OCI-LY7 (cell line): Measurements from ENCODE around the gene CSNK2A1. TPM values are rescaled to one million over a fixed set of nuclear protein-coding genes. Genes with fewer than 3 reads are reported as not detected.

Experiments used
- BruUV-seq: library from RNA; stranded (reverse); fragments of 400-500 nt; replicated peaks from 2 replicates; lab custom pipeline; 2021; lab: Mats Ljungman, UMichigan
- CTCF ChIA-PET: fragments of 300-600 bp; sonication (Branson Sonifier 250); formaldehyde crosslinking; loops from one replicate; lab custom pipeline; 2022; ENCODE audit warnings: antibody characterized with exemption; ENCODE audit not compliant: unreplicated experiment; lab: Charles Lee
- POLR2A ChIA-PET: fragments of 300-600 bp; sonication (Branson Sonifier 250); formaldehyde crosslinking; loops from one replicate; lab custom pipeline; 2022; ENCODE audit warnings: antibody characterized with exemption; lab: Charles Lee
- DNase-seq: peaks from one replicate; pipeline ENCODE4 v3.0.0-alpha.2; 2015; ENCODE audit warnings: low spot score
- H2AFZ ChIP-seq: fragments of 200-600 bp; sonication (generic), shearing (Covaris generic); 2 replicates; pipeline ENCODE4 v1.6.1; 2014; ENCODE audit warnings: mild to moderate bottlenecking, antibody characterized with exemption, low read length, moderate library complexity
- H3K27ac ChIP-seq: fragments of 200-600 bp; sonication (generic); 2 replicates; pipeline ENCODE4 v1.5.1; 2014; ENCODE audit warnings: mixed run types, low read depth, mild to moderate bottlenecking, moderate library complexity, low read length, inconsistent platforms; ENCODE audit not compliant: poor library complexity, severe bottlenecking
- H3K36me3 ChIP-seq: fragments of 200-600 bp; sonication (generic); 2 replicates; pipeline ENCODE4 v1.6.1; 2014; ENCODE audit warnings: mild to moderate bottlenecking, antibody characterized with exemption, low read length, moderate library complexity, mixed read lengths; ENCODE audit not compliant: insufficient read depth
- H3K4me1 ChIP-seq: fragments of 200-600 bp; sonication (generic); 2 replicates; pipeline ENCODE4 v1.5.1; 2014; ENCODE audit warnings: mild to moderate bottlenecking, low read length; ENCODE audit not compliant: insufficient read depth, poor library complexity, severe bottlenecking
- H3K4me2 ChIP-seq: fragments of 200-600 bp; sonication (generic); 2 replicates; pipeline ENCODE4 v1.6.1; 2014; ENCODE audit warnings: mild to moderate bottlenecking, low read length
- H3K4me3 ChIP-seq: fragments of 200-600 bp; sonication (generic); 2 replicates; pipeline ENCODE4 v1.5.1; 2014; ENCODE audit warnings: mild to moderate bottlenecking, low read depth, low read length; ENCODE audit not compliant: poor library complexity, severe bottlenecking
- H3K79me2 ChIP-seq: fragments of 200-600 bp; sonication (generic); 2 replicates; pipeline ENCODE4 v1.6.1; 2016; ENCODE audit warnings: low read depth, mild to moderate bottlenecking, low read length, moderate library complexity, mixed read lengths; ENCODE audit not compliant: insufficient read depth
- H3K9me2 ChIP-seq: fragments of 200-600 bp; sonication (generic); 2 replicates; pipeline ENCODE4 v1.6.1; 2016; ENCODE audit warnings: mild to moderate bottlenecking, low read length, mixed read lengths; ENCODE audit not compliant: insufficient read depth
- H3K9me3 ChIP-seq: fragments of 200-600 bp; sonication (generic); 2 replicates; pipeline ENCODE4 v1.6.1; 2014; ENCODE audit warnings: mild to moderate bottlenecking, mixed run types, low read length, mixed read lengths
- H4K20me1 ChIP-seq: fragments of 200-600 bp; sonication (generic); 2 replicates; pipeline ENCODE4 v1.6.1; 2014; ENCODE audit warnings: mild to moderate bottlenecking, antibody characterized with exemption, low read length, moderate library complexity, mixed read lengths; ENCODE audit not compliant: insufficient read depth
- EZH2phosphoT487 ChIP-seq: fragments of 200-600 bp; sonication (generic); IDR thresholded peaks from 2 replicates; pipeline ENCODE4 v1.6.1; 2018; ENCODE audit warnings: low read depth, borderline replicate concordance, mild to moderate bottlenecking, mixed run types, antibody characterized with exemption, low read length, moderate library complexity, mixed read lengths
- intact Hi-C: fragments of 100-400 bp; cut with micrococcal nuclease; formaldehyde crosslinking; loops from one replicate; pipeline ENCODE4 v1.10.0; 2022; ENCODE audit not compliant: unreplicated experiment
- total RNA-seq, 2 experiments: library from RNA; depleted of rRNA in 1 of 2; stranded (reverse); fragments of >200 nt in 1 of 2; shearing (Covaris generic) in 1 of 2; gene quantifications; 2 replicates each; pipeline ENCODE4 v1.2.3, GENCODE V29; 2014 to 2022
- TF ChIP-seq, protein P1 (sequence below): fragments of 200-600 bp; sonication (generic); conservative IDR thresholded peaks from 2 replicates; pipeline ENCODE4 v1.5.1; 2014; ENCODE audit warnings: mild to moderate bottlenecking, antibody characterized with exemption, low read length, moderate library complexity, mixed read lengths

Gene CSNK2A1
- total RNA-seq, 2 experiments from 2014 or later: 90.8 to 164 TPM

DNA sequence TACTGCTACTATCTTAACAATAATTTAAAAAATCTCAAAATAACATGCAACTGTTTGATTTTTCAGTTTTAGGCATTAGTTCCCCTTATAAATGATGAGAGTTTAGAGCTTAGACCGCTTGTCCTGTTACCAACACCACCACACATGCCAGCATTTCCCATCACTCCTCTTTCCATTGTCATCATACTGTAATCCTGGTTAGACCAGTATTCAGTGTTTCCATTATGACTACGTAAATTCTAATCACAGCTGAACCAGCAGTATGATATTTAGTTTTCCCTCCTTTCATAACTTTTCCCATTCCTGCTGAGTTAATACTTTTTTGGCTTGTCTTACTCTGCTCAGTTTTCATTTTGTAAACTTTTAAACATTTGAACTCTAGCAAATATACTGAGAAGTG is 69.0 kb downstream of the CSNK2A1 start:
- no peak for DNase-seq
- ChIA-PET CTCF (no interaction called here), POLR2A (no interaction called here)
- Histone ChIP-seq H3K4me2 (no peak overlapping the region), H3K27ac (no peak overlapping the region), H2AFZ (no peak overlapping the region), H3K9me2 (no peaks in the 10 kb centered on the region), H3K4me3 (no peak overlapping the region), H4K20me1 (no peaks in the 10 kb centered on the region), H3K36me3 (peaks cover 53% of the 10 kb centered on the region), H3K9me3 (no peaks in the 10 kb centered on the region; the same call in 1 of the 2 replicates), H3K4me1 (no peaks in the 10 kb centered on the region), H3K79me2 (no peaks in the 10 kb centered on the region)
- TF ChIP-seq EZH2phosphoT487: no peak
- TF ChIP-seq, protein P1, sequence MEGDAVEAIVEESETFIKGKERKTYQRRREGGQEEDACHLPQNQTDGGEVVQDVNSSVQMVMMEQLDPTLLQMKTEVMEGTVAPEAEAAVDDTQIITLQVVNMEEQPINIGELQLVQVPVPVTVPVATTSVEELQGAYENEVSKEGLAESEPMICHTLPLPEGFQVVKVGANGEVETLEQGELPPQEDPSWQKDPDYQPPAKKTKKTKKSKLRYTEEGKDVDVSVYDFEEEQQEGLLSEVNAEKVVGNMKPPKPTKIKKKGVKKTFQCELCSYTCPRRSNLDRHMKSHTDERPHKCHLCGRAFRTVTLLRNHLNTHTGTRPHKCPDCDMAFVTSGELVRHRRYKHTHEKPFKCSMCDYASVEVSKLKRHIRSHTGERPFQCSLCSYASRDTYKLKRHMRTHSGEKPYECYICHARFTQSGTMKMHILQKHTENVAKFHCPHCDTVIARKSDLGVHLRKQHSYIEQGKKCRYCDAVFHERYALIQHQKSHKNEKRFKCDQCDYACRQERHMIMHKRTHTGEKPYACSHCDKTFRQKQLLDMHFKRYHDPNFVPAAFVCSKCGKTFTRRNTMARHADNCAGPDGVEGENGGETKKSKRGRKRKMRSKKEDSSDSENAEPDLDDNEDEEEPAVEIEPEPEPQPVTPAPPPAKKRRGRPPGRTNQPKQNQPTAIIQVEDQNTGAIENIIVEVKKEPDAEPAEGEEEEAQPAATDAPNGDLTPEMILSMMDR: no peak
- no TSS peak for BruUV-seq
- intact Hi-C loops: no loop called here

DNA sequence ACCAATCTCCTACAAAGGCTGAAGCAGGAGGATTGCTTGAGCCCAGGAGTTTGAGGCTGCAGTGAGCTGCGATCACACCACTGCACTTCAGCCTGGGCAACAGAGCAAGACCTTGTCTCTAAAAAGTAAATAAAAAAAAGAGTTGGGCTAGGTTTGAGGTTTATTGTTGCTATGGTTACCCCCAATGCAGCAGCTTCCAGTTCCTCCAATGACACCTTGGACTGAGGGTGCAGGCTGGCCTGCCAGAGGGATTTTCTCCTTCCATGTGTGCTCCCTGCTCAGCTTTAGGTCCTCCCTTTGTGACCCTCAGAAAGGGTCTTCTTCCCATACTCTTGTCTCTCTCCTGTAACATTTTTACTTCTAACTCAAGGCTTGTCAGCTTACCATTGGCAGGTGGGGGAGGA is 70.7 kb downstream of the CSNK2A1 start:
- no peak for DNase-seq
- peaks cover 38% of the 10 kb centered on the region for H3K36me3 ChIP-seq
- H2AFZ ChIP-seq: no peak overlapping the region
- BruUV-seq: no TSS peak
- no peaks in the 10 kb centered on the region for H3K79me2 ChIP-seq
- CTCF ChIA-PET: no interaction called here
- no peak overlapping the region for H3K4me2 ChIP-seq
- no peak overlapping the region for H3K27ac ChIP-seq
- no peak overlapping the region for H3K4me3 ChIP-seq
- TF ChIP-seq, protein P1: no peak
- TF ChIP-seq EZH2phosphoT487: no peak
- H3K9me3 ChIP-seq: peaks cover 6% of the 10 kb centered on the region
- no peaks in the 10 kb centered on the region for H3K4me1 ChIP-seq
- POLR2A ChIA-PET: interaction anchor here (0.6 kb wide), 1 partner anchor 15 kb away, joined by 3 read pairs; no protein-coding TSS in a partner anchor
- no peaks in the 10 kb centered on the region for H4K20me1 ChIP-seq
- no peaks in the 10 kb centered on the region for H3K9me2 ChIP-seq
- intact Hi-C loops: no loop called here

DNA sequence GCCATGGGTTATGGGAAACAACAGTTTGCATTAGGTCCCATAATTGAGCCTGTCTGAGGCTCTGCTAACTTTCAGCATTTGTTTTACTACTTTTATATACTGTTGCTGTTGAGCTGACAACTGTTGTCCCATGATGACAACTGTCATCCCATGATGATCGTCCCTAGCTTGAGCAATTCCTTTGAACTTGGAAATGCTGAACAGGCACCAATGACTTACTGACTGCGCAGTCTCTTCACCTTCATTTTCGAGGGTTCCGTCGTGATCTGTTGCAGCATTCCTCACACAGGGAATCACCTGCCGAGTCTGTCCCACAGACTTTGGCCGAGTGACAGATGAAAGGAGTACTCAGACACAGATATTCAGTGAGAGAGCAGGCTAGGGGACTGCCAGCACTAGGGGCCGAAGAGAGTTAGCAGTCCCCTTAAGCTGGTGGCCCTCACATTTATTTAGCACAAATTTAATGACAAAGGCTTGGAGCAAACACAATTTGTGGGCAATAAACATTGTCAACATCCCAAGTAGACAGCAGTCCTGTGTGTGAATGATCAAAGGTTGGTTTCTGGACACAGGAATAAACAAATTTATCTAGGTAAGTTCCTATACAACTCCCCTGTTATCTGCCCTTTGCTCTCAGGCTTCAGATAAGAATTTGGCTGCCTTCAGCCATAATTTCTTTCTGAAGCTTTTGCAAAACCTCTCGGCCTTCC is 71.3 kb downstream of the CSNK2A1 start:
- intact Hi-C loops: no loop called here
- no peak for TF ChIP-seq EZH2phosphoT487
- TF ChIP-seq, protein P1: no peak
- BruUV-seq: no TSS peak

More for the DNA sequence above, 71.3 kb downstream of the CSNK2A1 start:
- Histone ChIP-seq H2AFZ (no peak overlapping the region), H3K79me2 (no peaks in the 10 kb centered on the region), H3K9me2 (no peaks in the 10 kb centered on the region), H3K4me3 (no peak overlapping the region), H3K9me3 (peaks cover 9% of the 10 kb centered on the region), H3K27ac (no peak overlapping the region), H4K20me1 (no peaks in the 10 kb centered on the region), H3K36me3 (peaks cover 32% of the 10 kb centered on the region), H3K4me1 (no peaks in the 10 kb centered on the region), H3K4me2 (no peak overlapping the region)
- POLR2A ChIA-PET: interaction anchor here (0.6 kb wide), 2 partner anchors 15 to 99 kb away, joined by 3 to 4 read pairs; no protein-coding TSS in a partner anchor
- no peak for DNase-seq
- CTCF ChIA-PET: no interaction called here
